Activated CD4-positive, alpha-beta T cell treated with anti-CD3 and anti-CD28 coated beads, Interleukin-2, amount 10 ng/mL, durations not matched to agents 7 days and 5 days (primary cell): ENCODE data around the gene SERPINA10. TPM values are rescaled to one million over a fixed set of nuclear protein-coding genes. Genes with fewer than 3 reads are reported as not detected.
"Not testable (repeated sequence)": the region's sequence is repeated elsewhere in the genome, so short reads cannot be mapped to it uniquely, and the experiment has no call there.

Experiments used
- CTCF ChIA-PET: fragments of 350-600 bp; sonication (Branson Sonifier 250); formaldehyde crosslinking; loops from one replicate; lab custom pipeline; 2021; ENCODE audit warnings: antibody characterized with exemption; lab: Charles Lee
- POLR2A ChIA-PET: fragments of 350-600 bp; sonication (Branson Sonifier 250); formaldehyde crosslinking; loops from one replicate; lab custom pipeline; 2021; ENCODE audit warnings: antibody characterized with exemption; lab: Charles Lee
- DNase-seq: peaks from one replicate; pipeline ENCODE4 v3.0.0-alpha.2; 2020
- H3K27ac Mint-ChIP-seq: one replicate; pipeline ENCODE4 v1.8.0; 2021; ENCODE audit warnings: mild to moderate bottlenecking, moderate library complexity, mixed read lengths
- H3K27me3 Mint-ChIP-seq: one replicate; pipeline ENCODE4 v1.8.0; 2021; ENCODE audit warnings: mixed read lengths
- H3K36me3 Mint-ChIP-seq: one replicate; pipeline ENCODE4 v1.8.0; 2021; ENCODE audit warnings: low read depth, mixed read lengths
- H3K4me1 Mint-ChIP-seq: one replicate; pipeline ENCODE4 v1.8.0; 2021; ENCODE audit warnings: mixed read lengths
- H3K4me3 Mint-ChIP-seq: one replicate; pipeline ENCODE4 v1.8.0; 2021; ENCODE audit warnings: mild to moderate bottlenecking, moderate library complexity, mixed read lengths
- H3K9me3 Mint-ChIP-seq: one replicate; pipeline ENCODE4 v1.8.0; 2021; ENCODE audit warnings: mixed read lengths
- total RNA-seq, 2 experiments: library from RNA; stranded (reverse); gene quantifications; one replicate each; pipeline ENCODE4 v1.2.3, GENCODE V29; 2021

SERPINA10 gene
- total RNA-seq, 2 experiments from 2014 or later: not detected

GRCh38 chr14:94307410-94307992 is 14.4 kb upstream of the SERPINA10 start:
- H3K9me3 Mint-ChIP-seq: peaks cover 15% of the 10 kb centered on the region
- no peaks in the 10 kb centered on the region for H3K27me3 Mint-ChIP-seq
- DNase-seq: no peak
- no peaks in the 10 kb centered on the region for H3K4me1 Mint-ChIP-seq
- ChIA-PET CTCF (no interaction called here), POLR2A (no interaction called here)
- H3K4me3 Mint-ChIP-seq: no peak overlapping the region
- no peak overlapping the region for H3K27ac Mint-ChIP-seq
- no peaks in the 10 kb centered on the region for H3K36me3 Mint-ChIP-seq

- H3K9me3 Mint-ChIP-seq: peaks cover 16% of the 10 kb centered on the region
- POLR2A ChIA-PET: no interaction called here
- CTCF ChIA-PET: interaction anchor here (0.6 kb wide), 1 partner anchor 37 kb away, joined by 4 read pairs; no protein-coding TSS in a partner anchor
- H3K4me1 Mint-ChIP-seq: no peaks in the 10 kb centered on the region
- DNase-seq: no peak
- H3K4me3 Mint-ChIP-seq: no peak overlapping the region
- H3K36me3 Mint-ChIP-seq: no peaks in the 10 kb centered on the region
- no peak overlapping the region for H3K27ac Mint-ChIP-seq
- H3K27me3 Mint-ChIP-seq: no peaks in the 10 kb centered on the region
Measured at GRCh38 chr14:94306047-94306978, 13.2 kb upstream of the SERPINA10 start.

- no peak for DNase-seq
- ChIA-PET POLR2A (no interaction called here), CTCF (interaction anchor here (0.6 kb wide), 1 partner anchor 36 kb away, joined by 4 read pairs; no protein-coding TSS in a partner anchor)
- no peaks in the 10 kb centered on the region for H3K4me1 Mint-ChIP-seq
- H3K27me3 Mint-ChIP-seq: no peaks in the 10 kb centered on the region
- no peak overlapping the region for H3K27ac Mint-ChIP-seq
- peaks cover 16% of the 10 kb centered on the region for H3K9me3 Mint-ChIP-seq
- no peak overlapping the region for H3K4me3 Mint-ChIP-seq
- no peaks in the 10 kb centered on the region for H3K36me3 Mint-ChIP-seq
Measured at GRCh38 chr14:94305620-94306019, 12.6 kb upstream of the SERPINA10 start.

- H3K27ac Mint-ChIP-seq: no peak overlapping the region
- H3K9me3 Mint-ChIP-seq: peaks cover 16% of the 10 kb centered on the region
- no peak overlapping the region for H3K4me3 Mint-ChIP-seq
- peaks cover 2% of the 10 kb centered on the region for H3K27me3 Mint-ChIP-seq
- H3K4me1 Mint-ChIP-seq: no peaks in the 10 kb centered on the region
- DNase-seq: no peak
- ChIA-PET POLR2A (no interaction called here), CTCF (no interaction called here)
- no peaks in the 10 kb centered on the region for H3K36me3 Mint-ChIP-seq
Measured at GRCh38 chr14:94304243-94304642, 11.2 kb upstream of the SERPINA10 start.

DNA sequence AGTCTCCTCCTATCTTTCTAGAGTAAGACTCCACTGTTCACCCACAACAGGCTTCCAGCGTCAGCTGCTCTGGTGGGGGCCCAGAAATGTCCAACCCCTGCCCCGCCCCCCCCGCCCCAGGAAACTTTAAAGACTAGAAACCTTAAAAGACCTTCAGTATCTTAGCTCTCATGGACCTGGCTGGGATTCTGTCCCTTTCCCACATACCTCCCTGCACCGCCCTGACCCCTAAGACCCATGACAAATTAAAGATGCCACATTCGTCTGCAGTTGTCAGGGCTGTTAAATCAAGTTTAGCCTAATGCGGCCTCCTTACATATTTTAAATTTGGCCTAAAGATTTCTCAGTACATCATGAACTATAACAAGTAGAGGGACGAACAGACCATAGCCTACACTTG is 10.0 kb upstream of the SERPINA10 start:
- H3K36me3 Mint-ChIP-seq: no peaks in the 10 kb centered on the region
- no peak overlapping the region for H3K4me3 Mint-ChIP-seq
- peaks cover 16% of the 10 kb centered on the region for H3K9me3 Mint-ChIP-seq
- ChIA-PET POLR2A (no interaction called here), CTCF (no interaction called here)
- no peak overlapping the region for H3K27ac Mint-ChIP-seq
- no peak for DNase-seq
- peaks cover 2% of the 10 kb centered on the region for H3K27me3 Mint-ChIP-seq
- no peaks in the 10 kb centered on the region for H3K4me1 Mint-ChIP-seq

DNA sequence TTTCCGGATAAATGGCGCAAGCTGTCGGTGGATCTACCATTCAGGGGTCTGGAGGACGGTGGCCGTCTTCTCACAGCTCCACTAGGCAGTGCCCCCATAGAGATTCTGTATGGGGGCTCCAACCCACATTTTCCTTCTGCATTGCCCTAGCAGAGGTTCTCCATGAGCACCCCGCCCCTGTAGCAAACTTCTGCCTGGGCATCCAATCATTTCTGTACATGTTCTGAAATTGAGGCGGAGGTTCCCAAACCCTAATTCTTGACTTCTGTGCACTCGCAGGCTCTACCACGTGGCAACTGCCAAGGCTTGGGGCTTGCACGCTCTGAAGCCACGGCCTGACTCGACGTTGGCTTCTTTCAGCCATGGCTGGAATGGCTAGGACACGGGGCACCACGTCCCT is 5.1 kb upstream of the SERPINA10 start:
- no peaks in the 10 kb centered on the region for H3K36me3 Mint-ChIP-seq
- H3K27ac Mint-ChIP-seq: no peak overlapping the region
- DNase-seq: no peak
- no peak overlapping the region for H3K4me3 Mint-ChIP-seq
- CTCF ChIA-PET: no interaction called here
- H3K27me3 Mint-ChIP-seq: peaks cover 2% of the 10 kb centered on the region
- H3K4me1 Mint-ChIP-seq: no peaks in the 10 kb centered on the region
- POLR2A ChIA-PET: no interaction called here
- H3K9me3 Mint-ChIP-seq: peaks cover 10% of the 10 kb centered on the region

DNA sequence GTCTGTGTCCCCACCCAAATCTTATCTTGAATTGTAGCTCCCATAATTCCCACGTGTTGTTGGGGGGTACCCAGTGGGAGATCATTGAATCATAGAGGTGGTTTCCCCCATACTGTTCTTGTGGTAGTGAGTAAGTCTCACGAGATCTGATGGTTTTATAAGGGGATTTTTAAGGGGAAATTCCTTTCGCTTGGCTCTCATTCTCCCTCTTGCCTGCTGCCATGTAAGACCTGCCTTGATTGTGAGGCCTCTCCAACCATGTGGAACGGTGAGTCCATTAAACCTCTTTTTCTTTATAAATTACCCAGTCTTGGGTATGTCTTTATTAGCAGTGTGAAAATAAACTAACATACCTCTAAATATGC is 3.1 kb upstream of the SERPINA10 start:
- H3K4me1 Mint-ChIP-seq, H3K36me3 Mint-ChIP-seq, CTCF ChIA-PET, H3K27me3 Mint-ChIP-seq, H3K9me3 Mint-ChIP-seq, H3K4me3 Mint-ChIP-seq, DNase-seq, H3K27ac Mint-ChIP-seq, POLR2A ChIA-PET: not testable (repeated sequence)

DNA sequence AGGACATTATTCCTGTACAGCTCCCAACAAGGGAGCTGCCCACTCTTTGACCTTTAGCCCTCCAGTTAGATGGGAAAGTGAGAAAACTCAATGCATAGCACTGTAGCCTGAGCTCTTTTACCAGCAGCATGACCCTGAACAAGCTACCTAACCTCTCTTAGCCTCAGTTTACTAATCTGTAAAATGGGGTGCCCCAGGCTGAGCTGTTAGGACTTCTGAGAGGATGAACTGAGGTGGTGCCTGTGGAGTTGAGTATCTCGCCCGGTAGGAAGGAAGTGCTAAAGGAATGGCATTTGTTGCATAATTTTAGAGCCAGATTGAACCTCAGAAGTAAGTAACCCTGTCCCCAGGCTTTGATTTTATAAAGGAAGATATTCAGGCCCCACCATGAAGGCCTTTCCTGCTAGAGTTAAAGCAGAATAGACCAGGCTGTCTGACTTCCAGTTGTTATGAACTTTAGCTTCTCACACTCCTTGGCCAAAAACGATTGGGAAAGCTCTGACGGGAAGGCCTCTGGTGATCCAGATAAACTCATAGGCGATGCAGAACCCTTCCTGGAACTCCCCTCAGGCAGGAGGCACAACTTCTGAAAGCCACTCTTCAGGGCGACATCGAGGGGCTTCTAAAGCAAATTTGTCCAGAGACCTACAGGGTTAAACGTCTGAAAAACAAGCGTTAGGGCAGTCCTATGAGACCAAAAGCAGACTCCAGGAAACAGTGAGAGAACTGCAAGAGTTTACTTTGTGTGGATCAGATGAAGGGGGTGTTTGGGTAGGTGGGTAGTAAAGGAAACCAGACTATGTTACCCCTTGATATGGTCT is 2.5 kb upstream of the SERPINA10 start:
- Mint-ChIP-seq H3K4me3 (no peak overlapping the region), H3K36me3 (no peaks in the 10 kb centered on the region), H3K27ac (no peak overlapping the region), H3K4me1 (no peaks in the 10 kb centered on the region), H3K27me3 (peaks cover 2% of the 10 kb centered on the region), H3K9me3 (peaks cover 6% of the 10 kb centered on the region)
- no peak for DNase-seq
- ChIA-PET CTCF (no interaction called here), POLR2A (no interaction called here)

- Mint-ChIP-seq H3K27ac (no peak overlapping the region), H3K36me3 (no peaks in the 10 kb centered on the region), H3K4me1 (no peaks in the 10 kb centered on the region), H3K27me3 (no peaks in the 10 kb centered on the region), H3K4me3 (no peak overlapping the region), H3K9me3 (peaks cover 3% of the 10 kb centered on the region)
- no peak for DNase-seq
- ChIA-PET CTCF (interaction anchor here (1.0 kb wide), 1 partner anchor 141 kb away, joined by 3 read pairs; no protein-coding TSS in a partner anchor), POLR2A (no interaction called here)
Measured at GRCh38 chr14:94293578-94293924, 483 bp upstream of the SERPINA10 start.

DNA sequence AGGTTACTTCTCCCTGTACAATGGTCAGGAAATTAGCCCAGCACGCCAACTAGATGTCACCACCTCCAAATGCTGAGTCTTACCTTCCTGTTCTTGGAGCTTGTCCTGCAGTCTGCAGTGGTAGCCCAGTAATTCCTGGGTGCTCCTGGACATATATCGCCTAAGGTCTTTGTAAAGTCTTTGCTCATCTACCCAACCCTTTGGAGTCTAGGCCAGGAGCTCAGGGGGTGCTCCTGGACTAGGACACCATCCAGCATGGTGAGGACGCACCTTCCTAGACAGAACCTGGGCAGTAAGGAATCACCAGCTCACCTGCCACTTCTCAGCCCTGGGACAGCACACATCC is 569 bp downstream of the SERPINA10 start:
- no peak for DNase-seq
- H3K4me1 Mint-ChIP-seq: peaks cover 2% of the 10 kb centered on the region
- no peak overlapping the region for H3K4me3 Mint-ChIP-seq
- CTCF ChIA-PET: no interaction called here
- H3K36me3 Mint-ChIP-seq: no peaks in the 10 kb centered on the region
- POLR2A ChIA-PET: no interaction called here
- H3K27ac Mint-ChIP-seq: no peak overlapping the region
- H3K27me3 Mint-ChIP-seq: no peaks in the 10 kb centered on the region
- H3K9me3 Mint-ChIP-seq: peaks cover 4% of the 10 kb centered on the region

- no peak overlapping the region for H3K27ac Mint-ChIP-seq
- no peaks in the 10 kb centered on the region for H3K36me3 Mint-ChIP-seq
- H3K4me1 Mint-ChIP-seq: peaks cover 7% of the 10 kb centered on the region
- ChIA-PET CTCF (no interaction called here), POLR2A (no interaction called here)
- no peak overlapping the region for H3K4me3 Mint-ChIP-seq
- DNase-seq: no peak
- H3K27me3 Mint-ChIP-seq: no peaks in the 10 kb centered on the region
- peaks cover 4% of the 10 kb centered on the region for H3K9me3 Mint-ChIP-seq
Measured at GRCh38 chr14:94291906-94292525, 1.1 kb downstream of the SERPINA10 start.

DNA sequence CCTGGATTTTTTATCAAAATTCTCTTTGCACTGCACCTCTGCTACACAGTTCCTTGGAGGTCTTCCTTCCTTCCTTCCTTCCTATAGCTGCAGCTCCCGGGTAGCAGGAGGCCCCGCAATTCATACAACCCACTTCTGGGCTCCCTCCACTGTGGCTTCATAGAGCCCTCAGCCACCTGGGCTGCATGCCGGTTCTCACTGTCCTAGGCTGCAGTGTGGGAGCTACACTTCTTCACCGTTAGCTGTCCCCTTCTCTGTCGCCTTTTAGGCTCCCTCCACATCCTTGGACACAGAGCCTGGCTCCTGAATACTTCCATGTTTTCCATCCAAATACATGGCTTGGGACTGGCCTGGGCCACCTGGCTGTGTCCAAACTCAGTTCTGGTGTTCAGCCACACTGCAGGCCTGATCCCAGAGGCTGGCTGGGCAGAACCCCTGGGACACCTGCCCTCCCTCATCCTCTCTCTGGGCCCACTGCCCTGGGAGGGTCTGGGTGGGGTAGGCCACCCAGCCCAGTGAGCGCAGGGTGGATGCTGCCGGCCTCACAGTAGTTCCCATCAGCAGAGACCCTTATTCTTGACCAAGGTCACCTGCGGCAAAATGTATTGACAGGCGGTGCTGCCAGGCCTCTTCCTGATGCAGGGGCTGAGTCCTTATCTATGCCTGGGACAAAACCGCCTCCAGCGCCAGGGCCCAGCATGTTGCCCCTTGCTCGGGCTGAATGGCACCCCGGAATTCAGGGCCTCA is 1.7 kb downstream of the SERPINA10 start:
- H3K9me3 Mint-ChIP-seq: peaks cover 4% of the 10 kb centered on the region
- no peak overlapping the region for H3K4me3 Mint-ChIP-seq
- H3K27ac Mint-ChIP-seq: no peak overlapping the region

More for the DNA sequence above, 1.7 kb downstream of the SERPINA10 start:
- DNase-seq: no peak
- Mint-ChIP-seq H3K4me1 (peaks cover 7% of the 10 kb centered on the region), H3K36me3 (no peaks in the 10 kb centered on the region), H3K27me3 (no peaks in the 10 kb centered on the region)
- ChIA-PET POLR2A (no interaction called here), CTCF (no interaction called here)
